Neural cell (in vitro differentiated cells): Measurements from ENCODE around the gene PLA2G4E.

ENCODE experiments used
- RAD21 ChIP-seq: fragments of 450-650 bp; conservative IDR thresholded peaks from 2 replicates; pipeline ENCODE4 v1.6.1; 2014; ENCODE audit warnings: antibody characterized with exemption, mild to moderate bottlenecking, moderate library complexity
- TF ChIP-seq, protein P1 (sequence below): fragments of 450-650 bp; IDR thresholded peaks from 2 replicates; pipeline ENCODE4 v1.5.1; 2014; ENCODE audit warnings: antibody characterized with exemption, mild to moderate bottlenecking, moderate library complexity; ENCODE audit not compliant: poor library complexity, severe bottlenecking

DNA sequence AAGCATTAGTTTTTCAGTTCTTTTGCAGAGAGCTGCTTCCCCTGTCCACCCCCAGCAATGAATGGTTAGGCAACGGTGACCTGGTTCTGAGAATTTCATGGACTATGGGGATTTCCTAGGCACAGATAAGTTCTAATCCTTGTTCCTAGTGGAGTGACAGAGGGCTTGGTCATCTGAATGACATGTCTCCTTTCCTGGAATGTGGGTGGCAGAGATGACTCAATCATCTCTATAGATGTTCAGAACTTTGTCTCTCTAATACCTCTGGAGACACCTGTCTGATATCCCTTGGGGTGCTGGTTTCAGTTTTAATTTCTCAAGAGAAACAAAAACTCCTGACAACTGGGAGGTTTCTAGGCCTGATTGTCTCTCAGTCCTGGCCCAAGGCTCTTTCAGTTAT is 10.4 kb downstream of the PLA2G4E start:
- TF ChIP-seq RAD21, result no peak
- TF ChIP-seq, protein P1, sequence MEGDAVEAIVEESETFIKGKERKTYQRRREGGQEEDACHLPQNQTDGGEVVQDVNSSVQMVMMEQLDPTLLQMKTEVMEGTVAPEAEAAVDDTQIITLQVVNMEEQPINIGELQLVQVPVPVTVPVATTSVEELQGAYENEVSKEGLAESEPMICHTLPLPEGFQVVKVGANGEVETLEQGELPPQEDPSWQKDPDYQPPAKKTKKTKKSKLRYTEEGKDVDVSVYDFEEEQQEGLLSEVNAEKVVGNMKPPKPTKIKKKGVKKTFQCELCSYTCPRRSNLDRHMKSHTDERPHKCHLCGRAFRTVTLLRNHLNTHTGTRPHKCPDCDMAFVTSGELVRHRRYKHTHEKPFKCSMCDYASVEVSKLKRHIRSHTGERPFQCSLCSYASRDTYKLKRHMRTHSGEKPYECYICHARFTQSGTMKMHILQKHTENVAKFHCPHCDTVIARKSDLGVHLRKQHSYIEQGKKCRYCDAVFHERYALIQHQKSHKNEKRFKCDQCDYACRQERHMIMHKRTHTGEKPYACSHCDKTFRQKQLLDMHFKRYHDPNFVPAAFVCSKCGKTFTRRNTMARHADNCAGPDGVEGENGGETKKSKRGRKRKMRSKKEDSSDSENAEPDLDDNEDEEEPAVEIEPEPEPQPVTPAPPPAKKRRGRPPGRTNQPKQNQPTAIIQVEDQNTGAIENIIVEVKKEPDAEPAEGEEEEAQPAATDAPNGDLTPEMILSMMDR, result no peak
